ENCODE measurements around the gene TBL1Y. TPM values are rescaled to one million over a fixed set of nuclear protein-coding genes. Genes with fewer than 3 reads are reported as not detected.

The TBL1Y gene
- total and polyA plus RNA-seq, 10 donors, result not detected

DNA sequence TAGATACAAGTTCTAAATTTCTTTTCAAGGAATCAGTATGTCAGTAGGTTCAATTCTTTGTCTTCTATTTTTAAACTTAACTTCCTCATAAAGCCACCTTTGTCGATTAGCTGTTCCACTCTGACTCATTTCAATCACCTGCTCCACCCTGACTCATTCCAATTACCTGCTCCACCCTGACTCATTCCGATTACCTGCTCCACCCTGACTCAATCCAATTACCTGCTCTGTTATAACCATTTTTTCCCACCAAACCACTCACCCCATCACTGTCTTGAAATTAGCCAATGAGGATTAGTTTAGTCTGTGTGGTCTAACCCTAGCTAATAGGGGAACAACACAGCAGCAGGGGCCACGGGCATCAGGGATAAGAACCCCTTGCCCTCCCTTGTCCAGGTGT, 199.6 kb downstream of the TBL1Y start:
- Histone ChIP-seq H3K27me3 (replicated peaks in 1 of 7) (no peaks in the 10 kb centered on the region), H3K27ac (no peak overlapping the region), H3K4me1 (no peaks in the 10 kb centered on the region), H3K36me3 (no peaks in the 10 kb centered on the region), H3K9me3 (no peaks in the 10 kb centered on the region), H3K4me3 (no peak overlapping the region)
- TF ChIP-seq POLR2AphosphoS5 (IDR thresholded peaks at IDR 0.05) (no peak), POLR2A (IDR thresholded peaks at IDR 0.05) (no peak)
- TF ChIP-seq, protein P1, sequence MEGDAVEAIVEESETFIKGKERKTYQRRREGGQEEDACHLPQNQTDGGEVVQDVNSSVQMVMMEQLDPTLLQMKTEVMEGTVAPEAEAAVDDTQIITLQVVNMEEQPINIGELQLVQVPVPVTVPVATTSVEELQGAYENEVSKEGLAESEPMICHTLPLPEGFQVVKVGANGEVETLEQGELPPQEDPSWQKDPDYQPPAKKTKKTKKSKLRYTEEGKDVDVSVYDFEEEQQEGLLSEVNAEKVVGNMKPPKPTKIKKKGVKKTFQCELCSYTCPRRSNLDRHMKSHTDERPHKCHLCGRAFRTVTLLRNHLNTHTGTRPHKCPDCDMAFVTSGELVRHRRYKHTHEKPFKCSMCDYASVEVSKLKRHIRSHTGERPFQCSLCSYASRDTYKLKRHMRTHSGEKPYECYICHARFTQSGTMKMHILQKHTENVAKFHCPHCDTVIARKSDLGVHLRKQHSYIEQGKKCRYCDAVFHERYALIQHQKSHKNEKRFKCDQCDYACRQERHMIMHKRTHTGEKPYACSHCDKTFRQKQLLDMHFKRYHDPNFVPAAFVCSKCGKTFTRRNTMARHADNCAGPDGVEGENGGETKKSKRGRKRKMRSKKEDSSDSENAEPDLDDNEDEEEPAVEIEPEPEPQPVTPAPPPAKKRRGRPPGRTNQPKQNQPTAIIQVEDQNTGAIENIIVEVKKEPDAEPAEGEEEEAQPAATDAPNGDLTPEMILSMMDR (IDR thresholded peaks at IDR 0.05 in 8 of 11, conservative IDR thresholded peaks at IDR 0.05 in 3 of 11), result no peak
- no peak for DNase-seq
- WGBS, 5 donors, result 55 to 61% (median 56%) methylated on average over 3 of the region's 3 CpGs; no CpG with 5 or more reads in 2 of the 5 donors
- intact Hi-C loops (cut with DNase I; ENCODE audit: low total_unique reads), result no loop called here

DNA sequence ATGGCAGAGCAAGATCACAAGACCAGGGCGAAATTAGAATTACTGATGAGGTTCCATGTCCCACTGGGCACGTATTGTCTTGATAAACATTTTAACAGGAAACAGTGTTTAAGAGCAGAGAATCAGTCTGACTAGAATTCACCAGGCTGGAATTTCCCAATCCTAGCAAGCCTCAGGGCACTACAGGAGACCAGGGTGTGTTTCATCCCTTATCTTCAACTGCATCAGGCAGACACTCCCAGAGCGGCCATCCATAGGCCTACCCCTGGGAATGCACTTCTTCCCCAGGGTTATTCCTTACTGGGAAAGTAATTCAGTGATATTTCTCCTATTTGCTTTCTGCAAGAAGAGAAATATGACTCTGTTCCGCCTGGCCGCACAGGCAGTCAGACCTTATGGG, 205.4 kb downstream of the TBL1Y start:
- Histone ChIP-seq H3K36me3 (no peaks in the 10 kb centered on the region), H3K27ac (no peak overlapping the region), H3K9me3 (no peaks in the 10 kb centered on the region), H3K27me3 (replicated peaks in 1 of 7) (no peaks in the 10 kb centered on the region), H3K4me3 (no peak overlapping the region), H3K4me1 (no peaks in the 10 kb centered on the region)
- TF ChIP-seq POLR2AphosphoS5 (IDR thresholded peaks at IDR 0.05) (no peak), POLR2A (IDR thresholded peaks at IDR 0.05) (no peak)
- TF ChIP-seq, protein P1 (IDR thresholded peaks at IDR 0.05 in 8 of 11, conservative IDR thresholded peaks at IDR 0.05 in 3 of 11), result no peak
- WGBS, 5 donors, result 87 to 93% (median 88%) methylated on average over 4 to 5 of the region's 5 CpGs; no CpG with 5 or more reads in 2 of the 5 donors
- DNase-seq, result no peak
- intact Hi-C loops (cut with DNase I; ENCODE audit: low total_unique reads), result no loop called here

DNA sequence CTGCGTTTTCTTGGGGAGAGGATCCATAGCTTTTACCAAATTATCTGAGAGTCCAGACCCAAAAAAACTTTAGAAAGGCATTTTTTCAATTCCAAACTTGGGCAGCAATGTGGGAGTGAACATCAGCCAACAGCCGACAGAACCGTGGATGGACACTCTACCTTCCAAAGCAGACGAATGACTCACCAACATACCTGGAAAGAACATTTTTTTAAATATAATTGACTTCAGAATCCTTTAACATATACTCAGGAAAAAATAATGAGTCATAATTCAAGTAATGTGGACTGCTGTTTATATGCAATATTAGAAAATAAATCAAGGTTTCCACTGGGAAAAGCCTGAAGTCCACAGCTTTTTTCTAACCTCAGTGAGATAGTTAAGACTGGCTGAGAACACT, 211.7 kb downstream of the TBL1Y start:
- Histone ChIP-seq H3K4me1 (no peaks in the 10 kb centered on the region), H3K9me3 (no peaks in the 10 kb centered on the region), H3K27me3 (replicated peaks in 1 of 7) (no peaks in the 10 kb centered on the region), H3K36me3 (no peaks in the 10 kb centered on the region), H3K4me3 (no peak overlapping the region), H3K27ac (no peak overlapping the region)
- no peak for DNase-seq
- intact Hi-C loops (cut with DNase I; ENCODE audit: low total_unique reads), result no loop called here
- TF ChIP-seq, protein P1 (IDR thresholded peaks at IDR 0.05 in 8 of 11, conservative IDR thresholded peaks at IDR 0.05 in 3 of 11), result no peak
- TF ChIP-seq POLR2AphosphoS5 (IDR thresholded peaks at IDR 0.05), result no peak
- WGBS, 5 donors, result 72 to 91% (median 75%) methylated on average over 4 of the region's 4 CpGs; no CpG with 5 or more reads in 2 of the 5 donors

DNA sequence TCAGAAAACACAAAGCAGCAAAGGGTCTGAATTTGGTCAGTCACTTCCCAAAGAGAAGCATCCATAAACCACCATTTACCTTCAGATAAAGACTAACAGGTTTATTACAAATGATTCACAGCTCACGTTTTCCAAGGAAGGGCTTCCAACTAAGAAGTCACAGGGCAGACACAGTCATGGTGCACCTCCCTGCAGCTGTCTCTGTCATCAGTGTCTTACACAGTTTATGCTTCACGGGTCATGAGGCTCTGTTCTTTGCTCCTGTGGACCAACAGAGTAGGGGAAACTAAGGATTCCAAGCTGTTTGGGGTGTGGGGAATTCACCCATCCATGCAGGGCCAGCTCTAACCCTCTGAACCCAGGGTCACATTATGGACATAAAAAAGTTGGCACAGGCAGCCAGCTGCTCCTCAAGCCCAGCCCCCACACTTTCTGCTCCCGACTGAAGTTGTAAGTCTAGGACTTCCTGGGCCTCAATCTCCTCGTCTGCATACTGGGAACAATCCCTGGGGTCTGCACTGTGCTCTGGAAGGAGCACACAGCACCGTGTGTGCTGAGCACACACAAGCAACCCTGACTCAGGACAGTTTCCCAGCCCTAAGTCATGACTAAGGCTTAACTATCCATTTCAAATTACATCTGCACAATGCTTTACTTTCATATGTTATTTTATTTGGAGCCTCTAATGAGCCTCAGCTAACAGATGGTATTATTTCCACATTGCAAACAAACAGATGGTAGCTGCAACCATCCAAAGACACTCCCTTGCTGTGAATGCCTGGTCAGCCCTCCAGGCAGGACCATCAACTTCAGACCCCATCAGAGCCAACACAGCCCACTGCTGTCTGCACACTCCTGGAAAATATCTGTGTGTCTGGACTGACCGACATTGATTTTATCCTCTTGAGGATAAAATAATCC, 214.9 kb downstream of the TBL1Y start:
- H3K4me1 ChIP-seq, result no peaks in the 10 kb centered on the region
- no peaks in the 10 kb centered on the region for H3K9me3 ChIP-seq
- H3K27me3 ChIP-seq (replicated peaks in 1 of 7), result no peaks in the 10 kb centered on the region
- H3K36me3 ChIP-seq, result no peaks in the 10 kb centered on the region
- H3K4me3 ChIP-seq, result no peak overlapping the region
- no peak for TF ChIP-seq POLR2A (IDR thresholded peaks at IDR 0.05)
- TF ChIP-seq, protein P1 (IDR thresholded peaks at IDR 0.05 in 8 of 11, conservative IDR thresholded peaks at IDR 0.05 in 3 of 11), result no peak
- no peak for TF ChIP-seq POLR2AphosphoS5 (IDR thresholded peaks at IDR 0.05)
- no peak overlapping the region for H3K27ac ChIP-seq
- DNase-seq, result no peak
- intact Hi-C loops (cut with DNase I; ENCODE audit: low total_unique reads), result no loop called here
- 55 to 74% (median 74%) methylated on average over 3 to 6 of the region's 6 CpGs; no CpG with 5 or more reads in 2 of the 5 donors for WGBS, 5 donors
